A549 (cell line): ENCODE measurements around the gene SH2B2. TPM values are rescaled to one million over a fixed set of nuclear protein-coding genes. Genes with fewer than 3 reads are reported as not detected.

Source experiments
- polyA plus RNA-seq, 4 experiments: library from polyadenylated mRNA; depleted of rRNA in 3 of 4; stranded (reverse); fragments of >200 nt; fragmentation: RNase III in 1 of 4; extraction: RNeasy Plus Mini Kit Qiagen cat#74134 plus additional on column Dnase treatment in 1 of 4; gene quantifications; 2 replicates in 3 of 4; 3 replicates in 1 of 4; pipeline ENCODE4 v1.2.3, GENCODE V29; 2011 to 2017
- small RNA-seq, 6 experiments: library from RNA; depleted of rRNA; stranded (forward); fragments of <200 nt; gene quantifications; one replicate each; pipeline ENCODE3, GENCODE V24; 2012

Gene SH2B2
- polyA plus RNA-seq, 2 of the 4 experiments (the other 2 are of a cell fraction), result 1.1 to 2.3 TPM

Small RNA genes within 50 kb of the gene (small RNA-seq; reads per million reads assigned to genes)
- gene AC005088.1, result 0 reads per million in 6 experiments
- gene MIR4285, result 0 reads per million in 6 experiments
- gene RF00019, result 0 reads per million in 6 experiments

Other genes with a start within 250 kb of the SH2B2 start
- not detected in 2 replicates for gene SPDYE6, start 69.6 kb downstream of the SH2B2 start, polyA plus RNA-seq (2011; rRNA removed)
- not detected in 3 replicates for gene SPDYE6, start 69.6 kb downstream of the SH2B2 start, polyA plus RNA-seq (2017; fragmentation: RNase III; extraction: RNeasy Plus Mini Kit Qiagen cat#74134 plus additional on column Dnase treatment)
- 11.5 and 15.4 TPM in 2 replicates for gene PRKRIP1, start 109.5 kb downstream of the SH2B2 start, polyA plus RNA-seq (2011; rRNA removed)
- gene PRKRIP1, start 109.5 kb downstream of the SH2B2 start, polyA plus RNA-seq (2017; fragmentation: RNase III; extraction: RNeasy Plus Mini Kit Qiagen cat#74134 plus additional on column Dnase treatment), result 21.3 to 25.6 TPM (median 24.1 TPM) in 3 replicates
- gene ORAI2, start 146.7 kb downstream of the SH2B2 start, polyA plus RNA-seq (2011; rRNA removed), result 12.8 and 14.6 TPM in 2 replicates
- gene ORAI2, start 146.7 kb downstream of the SH2B2 start, polyA plus RNA-seq (2017; fragmentation: RNase III; extraction: RNeasy Plus Mini Kit Qiagen cat#74134 plus additional on column Dnase treatment), result 17.3 to 22.1 TPM (median 21.8 TPM) in 3 replicates
- 3.1 and 4.0 TPM in 2 replicates for gene ALKBH4, start 178.0 kb downstream of the SH2B2 start, polyA plus RNA-seq (2011; rRNA removed)
- gene ALKBH4, start 178.0 kb downstream of the SH2B2 start, polyA plus RNA-seq (2017; fragmentation: RNase III; extraction: RNeasy Plus Mini Kit Qiagen cat#74134 plus additional on column Dnase treatment), result 7.9 to 8.8 TPM (median 8.2 TPM) in 3 replicates
- 10.7 and 14.9 TPM in 2 replicates for gene LRWD1, start 178.1 kb downstream of the SH2B2 start, polyA plus RNA-seq (2011; rRNA removed)
- gene LRWD1, start 178.1 kb downstream of the SH2B2 start, polyA plus RNA-seq (2017; fragmentation: RNase III; extraction: RNeasy Plus Mini Kit Qiagen cat#74134 plus additional on column Dnase treatment), result 26.3 to 28.7 TPM (median 28.1 TPM) in 3 replicates
- gene POLR2J, start 192.1 kb downstream of the SH2B2 start, polyA plus RNA-seq (2011; rRNA removed), result 70.5 and 99.0 TPM in 2 replicates
- gene POLR2J, start 192.1 kb downstream of the SH2B2 start, polyA plus RNA-seq (2017; fragmentation: RNase III; extraction: RNeasy Plus Mini Kit Qiagen cat#74134 plus additional on column Dnase treatment), result 101 to 107 TPM (median 104 TPM) in 3 replicates
- gene RASA4B, start 230.9 kb downstream of the SH2B2 start, polyA plus RNA-seq (2011; rRNA removed), result 0.83 and 0.93 TPM in 2 replicates
- 1.4 to 1.5 TPM (median 1.4 TPM) in 3 replicates for gene RASA4B, start 230.9 kb downstream of the SH2B2 start, polyA plus RNA-seq (2017; fragmentation: RNase III; extraction: RNeasy Plus Mini Kit Qiagen cat#74134 plus additional on column Dnase treatment)